Mesenchymal stem cell (in vitro differentiated cells and primary cell): ENCODE results near the gene SMARCAL1.

Experiments
- DNase-seq: peaks from one replicate; pipeline ENCODE4 v3.0.0-alpha.2; 2013
- H2AFZ ChIP-seq: one replicate; pipeline ENCODE4 v1.6.1; 2013; ENCODE audit warnings: low read depth, mild to moderate bottlenecking, control low read depth, inconsistent platforms, low read length, moderate library complexity
- H2AK5ac ChIP-seq: 2 replicates; pipeline ENCODE4 v1.6.1; 2013; ENCODE audit warnings: low read length, moderate library complexity, mild to moderate bottlenecking, inconsistent platforms; ENCODE audit not compliant: severe bottlenecking
- H2BK120ac ChIP-seq: one replicate; pipeline ENCODE4 v1.6.1; 2013; ENCODE audit warnings: low read depth, mild to moderate bottlenecking, inconsistent platforms, low read length, moderate library complexity
- H2BK12ac ChIP-seq, 2 experiments: one replicate each; pipeline ENCODE4 v1.6.1; 2013; ENCODE audit warnings: inconsistent platforms in 2 of 2, low read length in 2 of 2, mild to moderate bottlenecking in 2 of 2, moderate library complexity in 2 of 2, control low read depth in 1 of 2
- H2BK15ac ChIP-seq: one replicate; pipeline ENCODE4 v1.6.1; 2013; ENCODE audit warnings: mild to moderate bottlenecking, low read depth, inconsistent platforms; ENCODE audit not compliant: poor library complexity, severe bottlenecking
- H2BK5ac ChIP-seq: 2 replicates; pipeline ENCODE4 v1.6.1; 2013; ENCODE audit warnings: low read depth, mild to moderate bottlenecking, low read length, control low read depth, inconsistent platforms; ENCODE audit not compliant: poor library complexity, severe bottlenecking
- H3K14ac ChIP-seq, 2 experiments: one replicate each; pipeline ENCODE4 v1.6.1; 2013; ENCODE audit warnings: inconsistent platforms in 2 of 2, low read length in 2 of 2, control low read depth in 1 of 2, mild to moderate bottlenecking in 1 of 2, moderate library complexity in 1 of 2
- H3K18ac ChIP-seq, 2 experiments: one replicate each; pipeline ENCODE4 v1.6.1; 2013; ENCODE audit warnings: inconsistent platforms in 2 of 2, low read length in 2 of 2, control low read depth in 1 of 2, low read depth in 1 of 2, mild to moderate bottlenecking in 1 of 2
- H3K23ac ChIP-seq, 2 experiments: one replicate each; pipeline ENCODE4 v1.6.1; 2013; ENCODE audit warnings: inconsistent platforms in 2 of 2, low read length in 2 of 2, mild to moderate bottlenecking in 2 of 2, moderate library complexity in 2 of 2, control low read depth in 1 of 2
- H3K27ac ChIP-seq: 2 replicates; pipeline ENCODE4 v1.5.1; 2013; ENCODE audit warnings: mild to moderate bottlenecking, moderate library complexity, low read length, control low read depth, inconsistent platforms; ENCODE audit not compliant: poor library complexity, severe bottlenecking
- H3K27me3 ChIP-seq, 2 experiments: 2 replicates each; pipeline versions ENCODE4 v1.6.1 to v1.7.0; 2013; ENCODE audit warnings: low read length in 2 of 2, mild to moderate bottlenecking in 2 of 2, moderate library complexity in 2 of 2, control low read depth in 1 of 2, inconsistent platforms in 1 of 2; ENCODE audit not compliant: control insufficient read depth in 1 of 2, insufficient read depth in 1 of 2
- H3K36me3 ChIP-seq, 2 experiments: 2 replicates each; pipeline versions ENCODE4 v1.6.1 to v1.7.0; 2013; ENCODE audit warnings: low read length in 2 of 2, control low read depth in 1 of 2, inconsistent platforms in 1 of 2, low read depth in 1 of 2, mild to moderate bottlenecking in 1 of 2; ENCODE audit not compliant: insufficient read depth in 2 of 2, control insufficient read depth in 1 of 2
- H3K4ac ChIP-seq, 2 experiments: one replicate each; pipeline ENCODE4 v1.6.1; 2013; ENCODE audit warnings: inconsistent platforms in 2 of 2, low read length in 2 of 2, mild to moderate bottlenecking in 2 of 2, moderate library complexity in 2 of 2, control low read depth in 1 of 2, low read depth in 1 of 2
- H3K4me1 ChIP-seq: 2 replicates; pipeline ENCODE4 v1.6.1; 2013; ENCODE audit warnings: low read depth, low read length, control low read depth; ENCODE audit not compliant: control insufficient read depth, insufficient read depth
- H3K4me2 ChIP-seq: 2 replicates; pipeline ENCODE4 v1.6.1; 2013; ENCODE audit warnings: low read length, mild to moderate bottlenecking, inconsistent platforms; ENCODE audit not compliant: poor library complexity, severe bottlenecking
- H3K4me3 ChIP-seq, 2 experiments: 2 replicates each; pipeline versions ENCODE4 v1.5.1 to v1.7.0; 2013; ENCODE audit warnings: low read length in 2 of 2, mild to moderate bottlenecking in 2 of 2, control low read depth in 1 of 2, low read depth in 1 of 2; ENCODE audit not compliant: insufficient read depth in 1 of 2
- H3K79me1 ChIP-seq: replicated peaks from 2 replicates; pipeline ENCODE4 v1.6.1; 2013; ENCODE audit warnings: mild to moderate bottlenecking, control low read depth, low read length, inconsistent platforms; ENCODE audit not compliant: poor library complexity, severe bottlenecking
- H3K9ac ChIP-seq: 2 replicates; pipeline ENCODE4 v1.7.0; 2013; ENCODE audit warnings: mild to moderate bottlenecking, low read length, moderate library complexity
- H3K9me3 ChIP-seq: 2 replicates; pipeline ENCODE4 v1.7.0; 2013; ENCODE audit warnings: mild to moderate bottlenecking, low read length; ENCODE audit not compliant: control insufficient read depth
- H4K8ac ChIP-seq: one replicate; pipeline ENCODE4 v1.6.1; 2013; ENCODE audit warnings: inconsistent platforms, mild to moderate bottlenecking, low read length, moderate library complexity
- H4K91ac ChIP-seq: one replicate; pipeline ENCODE4 v1.6.1; 2013; ENCODE audit warnings: mild to moderate bottlenecking, low read length, inconsistent platforms
- WGBS: methylation state at CpG from one replicate; pipeline ENCODE4 v1.1.7; 2013; ENCODE audit warnings: mixed read lengths; 5-methylcytosine and 5-hydroxymethylcytosine counted together

The SMARCAL1 gene

DNA sequence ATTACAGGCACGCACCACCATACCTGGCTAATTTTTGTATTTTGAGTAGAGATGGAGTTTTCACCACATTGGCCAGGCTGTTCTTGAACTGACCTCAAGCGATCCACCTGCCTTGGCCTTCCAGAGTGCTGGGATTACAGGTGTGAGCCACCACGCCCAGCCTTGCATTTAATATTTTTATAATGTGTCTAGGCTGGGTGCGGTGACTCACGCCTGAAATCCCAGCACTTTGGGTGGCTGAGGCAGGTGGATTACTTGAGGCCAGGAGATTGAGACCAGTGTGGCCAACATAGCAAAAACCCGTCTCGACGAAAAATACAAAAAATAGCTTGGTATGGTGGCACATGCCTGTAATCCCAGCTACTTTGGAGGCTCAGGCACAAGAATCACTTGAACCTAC is 89.6 kb downstream of the SMARCAL1 start:
- Histone ChIP-seq H3K4me2 (no peak overlapping the region), H2BK15ac (no peak overlapping the region), H3K23ac (no peak overlapping the region)

GRCh38 chr2:216502381-216503158 is 90.3 kb downstream of the SMARCAL1 start:
- Histone ChIP-seq H3K9ac (peak overlapping the region; percentile 0), H3K4me1 (peaks cover 6% of the 10 kb centered on the region), H3K36me3 (peaks cover 32 to 76% of the 10 kb centered on the region in 2 experiments), H3K4me3 (no peak overlapping the region), H3K4me2 (no peak overlapping the region), H3K27me3 (no peaks in the 10 kb centered on the region), H4K91ac (no peak overlapping the region), H2AK5ac (no peak overlapping the region), H3K79me1 (peaks cover 12% of the 10 kb centered on the region), H2BK5ac (no peak overlapping the region), H3K18ac (no peak overlapping the region), H3K4ac (no peak overlapping the region), H2BK12ac (no peak overlapping the region), H3K9me3 (no peaks in the 10 kb centered on the region), H2AFZ (no peak overlapping the region), H3K27ac (no peak overlapping the region), H4K8ac (no peak overlapping the region), H2BK15ac (no peak overlapping the region), H2BK120ac (no peak overlapping the region), H3K14ac (no peak overlapping the region), H3K23ac (no peak overlapping the region)
- no peak for DNase-seq
- WGBS: 96% methylated on average over 6 of the region's 7 CpGs

More for the DNA sequence above, 89.6 kb downstream of the SMARCAL1 start:
- peak overlapping the region; percentile 0 for H3K9ac ChIP-seq
- 96% methylated on average over 8 of the region's 8 CpGs for WGBS
- no peak overlapping the region for H2BK120ac ChIP-seq
- H3K4me3 ChIP-seq: no peak overlapping the region
- H2AK5ac ChIP-seq: no peak overlapping the region
- H2BK5ac ChIP-seq: no peak overlapping the region
- H3K14ac ChIP-seq: no peak overlapping the region
- DNase-seq: no peak
- H3K79me1 ChIP-seq: peaks cover 12% of the 10 kb centered on the region
- H3K9me3 ChIP-seq: no peaks in the 10 kb centered on the region
- H3K27me3 ChIP-seq: no peaks in the 10 kb centered on the region
- no peak overlapping the region for H4K91ac ChIP-seq
- no peak overlapping the region for H3K27ac ChIP-seq
- H4K8ac ChIP-seq: no peak overlapping the region
- no peak overlapping the region for H3K18ac ChIP-seq
- no peak overlapping the region for H3K4ac ChIP-seq
- peaks cover 5% of the 10 kb centered on the region for H3K4me1 ChIP-seq
- H3K36me3 ChIP-seq: peaks cover 27 to 76% of the 10 kb centered on the region in 2 experiments
- H2BK12ac ChIP-seq: no peak overlapping the region
- no peak overlapping the region for H2AFZ ChIP-seq

DNA sequence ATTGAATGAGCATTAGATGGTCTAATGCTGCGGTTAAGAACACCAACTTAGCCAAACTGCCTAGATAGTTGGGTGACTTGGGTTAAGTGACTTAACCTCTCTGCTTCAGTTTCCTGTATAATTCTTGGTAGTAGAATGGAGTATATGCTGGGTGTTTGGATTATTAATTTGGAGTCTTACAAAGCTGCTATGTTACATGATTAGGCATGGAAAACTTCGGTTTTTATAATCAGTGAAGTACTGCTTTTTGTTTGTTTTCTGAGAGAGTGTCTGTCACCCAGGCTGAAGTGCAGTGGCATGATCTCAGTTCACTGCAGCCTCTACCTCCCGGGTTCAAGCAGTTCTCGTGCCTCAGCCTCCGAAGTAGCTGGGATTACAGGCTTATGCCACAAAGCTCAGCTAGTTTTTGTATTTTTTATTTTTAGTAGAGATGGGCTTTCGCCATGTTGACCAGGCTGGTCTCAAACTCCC is 90.9 kb downstream of the SMARCAL1 start:
- no peaks in the 10 kb centered on the region for H3K9me3 ChIP-seq
- no peak overlapping the region for H3K18ac ChIP-seq
- no peak overlapping the region for H3K4me2 ChIP-seq
- no peak overlapping the region for H4K91ac ChIP-seq
- no peak for DNase-seq
- H3K4ac ChIP-seq: no peak overlapping the region
- H2AFZ ChIP-seq: no peak overlapping the region
- WGBS: 98% methylated on average over 6 of the region's 6 CpGs
- no peak overlapping the region for H2BK12ac ChIP-seq
- no peak overlapping the region for H3K14ac ChIP-seq
- H3K4me1 ChIP-seq: peaks cover 6% of the 10 kb centered on the region
- no peak overlapping the region for H3K23ac ChIP-seq
- no peaks in the 10 kb centered on the region for H3K27me3 ChIP-seq
- no peak overlapping the region for H2AK5ac ChIP-seq
- no peak overlapping the region for H3K27ac ChIP-seq
- H4K8ac ChIP-seq: no peak overlapping the region
- no peak overlapping the region for H2BK5ac ChIP-seq
- peak overlapping the region; percentile 0 for H3K9ac ChIP-seq
- H3K79me1 ChIP-seq: peaks cover 8% of the 10 kb centered on the region
- H2BK120ac ChIP-seq: no peak overlapping the region
- H3K4me3 ChIP-seq: no peak overlapping the region
- H2BK15ac ChIP-seq: no peak overlapping the region
- H3K36me3 ChIP-seq: peaks cover 32 to 79% of the 10 kb centered on the region in 2 experiments

DNA sequence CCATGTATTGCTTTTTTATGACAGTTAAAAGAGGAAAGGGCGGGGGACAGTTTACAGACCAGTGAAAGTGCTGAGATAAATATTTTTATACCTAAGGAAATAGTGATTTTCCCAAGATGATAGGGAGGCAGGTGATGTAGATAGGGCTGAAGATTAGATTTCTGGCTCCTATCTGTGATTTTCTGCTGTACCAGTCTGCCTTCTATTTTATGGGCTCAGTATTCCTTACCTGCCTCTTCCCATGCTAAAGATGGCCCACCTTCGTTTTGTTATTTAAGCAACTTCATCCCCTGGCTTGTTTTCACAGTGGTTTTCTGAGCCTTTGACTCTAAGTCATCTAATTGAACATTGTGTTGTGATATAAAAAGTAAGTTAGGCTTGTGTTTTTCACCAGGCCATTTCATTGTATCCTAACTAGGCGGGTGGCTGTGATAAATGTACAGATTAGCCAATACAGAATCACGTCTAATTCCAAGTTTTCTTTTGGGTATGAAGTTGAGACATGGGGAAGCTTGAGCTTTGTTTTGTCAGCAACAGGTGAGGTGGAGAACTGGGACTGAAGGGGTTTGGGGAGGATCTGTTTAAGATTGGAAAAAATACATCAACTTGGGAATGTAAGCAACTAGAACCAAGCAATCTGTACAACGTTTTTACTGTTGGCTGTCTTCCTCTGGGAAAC is 91.6 kb downstream of the SMARCAL1 start:
- no peak overlapping the region for H2BK15ac ChIP-seq
- H2BK12ac ChIP-seq: no peak overlapping the region
- H4K8ac ChIP-seq: no peak overlapping the region
- H2AK5ac ChIP-seq: no peak overlapping the region
- WGBS: 73% methylated on average over 5 of the region's 5 CpGs
- H3K9ac ChIP-seq: no peak overlapping the region
- H3K4me2 ChIP-seq: no peak overlapping the region
- no peak overlapping the region for H2AFZ ChIP-seq
- peaks cover 32 to 79% of the 10 kb centered on the region in 2 experiments for H3K36me3 ChIP-seq
- DNase-seq: no peak
- H3K79me1 ChIP-seq: peaks cover 8% of the 10 kb centered on the region
- no peak overlapping the region for H3K18ac ChIP-seq
- H4K91ac ChIP-seq: no peak overlapping the region
- H3K27ac ChIP-seq: no peak overlapping the region
- peaks cover 6% of the 10 kb centered on the region for H3K4me1 ChIP-seq
- no peaks in the 10 kb centered on the region for H3K9me3 ChIP-seq
- H3K14ac ChIP-seq: no peak overlapping the region
- no peak overlapping the region for H2BK5ac ChIP-seq
- H3K27me3 ChIP-seq: no peaks in the 10 kb centered on the region
- H3K4ac ChIP-seq: no peak overlapping the region
- H3K4me3 ChIP-seq: no peak overlapping the region
- H3K23ac ChIP-seq: no peak overlapping the region
- H2BK120ac ChIP-seq: no peak overlapping the region
